HepG2 (cell line): ENCODE measurements around the gene ACD. TPM values are rescaled to one million over a fixed set of nuclear protein-coding genes. Genes with fewer than 3 reads are reported as not detected.

Source experiments
- AGO1 ChIP-seq: fragments of 200-400 bp; formaldehyde crosslinking; IDR thresholded peaks from 2 replicates; pipeline ENCODE4 v1.6.1; 2017; ENCODE audit warnings: mild to moderate bottlenecking, low read depth, low read length, moderate library complexity; ENCODE audit not compliant: poor library complexity, severe bottlenecking
- ARID4A ChIP-seq: sonication (generic); formaldehyde crosslinking; IDR thresholded peaks from 2 replicates; pipeline ENCODE4 v1.5.0; 2020; ENCODE audit warnings: mild to moderate bottlenecking, missing genetic modification reagents, borderline replicate concordance
- ATF4 ChIP-seq, 2 experiments: fragments of 450-650 bp in 1 of 2; sonication (generic) in 1 of 2; formaldehyde crosslinking; IDR thresholded peaks; 2 replicates each; pipeline versions ENCODE4 v1.5.0 to v1.8.0; 2020 to 2022; ENCODE audit warnings: mild to moderate bottlenecking in 1 of 2, missing genetic modification reagents in 1 of 2
- ATF7-NPFF ChIP-seq: sonication (generic); formaldehyde crosslinking; IDR thresholded peaks from 2 replicates; pipeline ENCODE4 v1.8.1; 2023; ENCODE audit warnings: mild to moderate bottlenecking, low read depth, missing genetic modification reagents, moderate library complexity
- CCAR2 ChIP-seq: fragments of 200-400 bp; formaldehyde crosslinking; optimal IDR thresholded peaks from 2 replicates; pipeline ENCODE3; 2018; ENCODE audit warnings: low read depth, mild to moderate bottlenecking, low read length, moderate library complexity
- DPF2 ChIP-seq: sonication (generic); formaldehyde crosslinking; IDR thresholded peaks from 2 replicates; pipeline ENCODE4 v1.4.0; 2020; ENCODE audit warnings: mild to moderate bottlenecking, low read depth, missing genetic modification reagents, borderline replicate concordance
- ESRRA ChIP-seq: sonication (generic); formaldehyde crosslinking; IDR thresholded peaks from 2 replicates; pipeline ENCODE4 v1.5.1; 2020; ENCODE audit warnings: mild to moderate bottlenecking, low read depth, missing genetic modification reagents
- KDM6A ChIP-seq: IDR thresholded peaks from 2 replicates; pipeline ENCODE4 v1.6.1; 2016; ENCODE audit warnings: low read depth
- MTA1 ChIP-seq: sonication (generic); formaldehyde crosslinking; IDR thresholded peaks from 2 replicates; pipeline ENCODE4 v1.4.0; 2020; ENCODE audit warnings: missing genetic modification reagents, mild to moderate bottlenecking, borderline replicate concordance
- MTF1 ChIP-seq: sonication (generic); formaldehyde crosslinking; IDR thresholded peaks from 2 replicates; pipeline ENCODE4 v1.5.0; 2020; ENCODE audit warnings: missing genetic modification reagents
- MTF2 ChIP-seq: sonication (generic); formaldehyde crosslinking; IDR thresholded peaks from 2 replicates; pipeline ENCODE4 v1.5.0; 2020; ENCODE audit warnings: missing genetic modification reagents, borderline replicate concordance
- NR1H2 ChIP-seq: sonication (generic); formaldehyde crosslinking; IDR thresholded peaks from 2 replicates; pipeline ENCODE4 v1.8.1; 2022; ENCODE audit warnings: low read depth, missing genetic modification reagents, borderline replicate concordance
- POLR2A ChIP-seq, 2 experiments: IDR thresholded peaks; 2 replicates each; pipeline ENCODE4 v1.6.1; 2011; ENCODE audit warnings: low read depth in 2 of 2, low read length in 2 of 2, mild to moderate bottlenecking in 1 of 2, moderate library complexity in 1 of 2; ENCODE audit not compliant: insufficient read depth in 1 of 2
- SALL1 ChIP-seq: sonication (generic); formaldehyde crosslinking; IDR thresholded peaks from 2 replicates; pipeline ENCODE4 v1.8.0; 2022; ENCODE audit warnings: mild to moderate bottlenecking, missing genetic modification reagents
- SP5 ChIP-seq: IDR thresholded peaks from 2 replicates; pipeline ENCODE4 v1.6.1; 2016; ENCODE audit warnings: low read depth, borderline replicate concordance
- ZNF281 ChIP-seq: sonication (generic); formaldehyde crosslinking; IDR thresholded peaks from 2 replicates; pipeline ENCODE4 v1.4.0; 2020; ENCODE audit warnings: missing genetic modification reagents, borderline replicate concordance
- ZNF354B ChIP-seq: sonication (generic); formaldehyde crosslinking; IDR thresholded peaks from 2 replicates; pipeline ENCODE4 v1.8.0; 2022; ENCODE audit warnings: mild to moderate bottlenecking, missing genetic modification reagents
- ZNF430 ChIP-seq: sonication (generic); formaldehyde crosslinking; IDR thresholded peaks from 2 replicates; pipeline ENCODE4 v1.9.0; 2021; ENCODE audit warnings: mild to moderate bottlenecking, missing genetic modification reagents
- ZNF710 ChIP-seq: sonication (generic); formaldehyde crosslinking; IDR thresholded peaks from 2 replicates; pipeline ENCODE4 v1.5.0; 2020; ENCODE audit warnings: mild to moderate bottlenecking, missing genetic modification reagents, borderline replicate concordance
- polyA plus RNA-seq, 8 experiments: library from polyadenylated mRNA; depleted of rRNA in 3 of 8; stranded (reverse) in 7 of 8; unstranded in 1 of 8; fragments of >200 nt; fragmentation: Illumina TruSeq in 4 of 8; extraction: Trizol in 4 of 8; gene quantifications; 2 replicates each; pipeline versions ENCODE4 v1.2.1 to v1.2.3, GENCODE V29; 2011 to 2016; ENCODE audit warnings: low read depth in 4 of 8, missing spikeins in 1 of 8, mixed read lengths in 1 of 8; ENCODE audit not compliant: insufficient read depth in 1 of 8
- total RNA-seq, 5 experiments: library from RNA; depleted of rRNA; stranded (reverse); fragments of >200 nt; fragmentation: Illumina TruSeq; extraction: Trizol; gene quantifications; 2 replicates each; pipeline ENCODE4 v1.2.3, GENCODE V29; 2016; ENCODE audit warnings: low read depth in 1 of 5

Gene ACD
- total and polyA plus RNA-seq, 2 of the 13 experiments (the other 11 are each of a cell fraction or from before 2014, with no cell fraction given): 32.6 to 38.3 TPM

GRCh38 chr16:67666032-67666551 is 6.0 kb upstream of the ACD start (continued):
- TF ChIP-seq ZNF281 (CRISPR knock-in tag) (peak; percentile 65; the same call in 1 of the 2 replicates), CCAR2 (no peak), DPF2 (CRISPR knock-in tag) (peak; percentile 45; the same call in 1 of the 2 replicates), SP5 (CRISPR knock-in tag) (peak; percentile 88), ZNF710 (CRISPR knock-in tag) (peak; percentile 63; the same call in 1 of the 2 replicates), MTF1 (no peak), ATF4 (CRISPR knock-in tag; IDR thresholded peaks at IDR 0.05) (no peak), ARID4A (CRISPR knock-in tag) (peak; percentile 83), ZNF354B (CRISPR knock-in tag) (0 out of 2 replicates have a peak, but pooled peaks have one; percentile 43), AGO1 (peak; percentile 6), MTF2 (CRISPR knock-in tag) (0 out of 2 replicates have a peak, but pooled peaks have one; percentile 51), SALL1 (CRISPR knock-in tag) (peak; percentile 56; the same call in 1 of the 2 replicates), POLR2A (IDR thresholded peaks at IDR 0.05; ENCODE audit: insufficient read depth in 1 of 2, low read depth in 2 of 2, low read length in 2 of 2) (0 out of 4 replicates have a peak, but pooled peaks of 1 of the 2 experiments have one; percentile 21), ESRRA (peak; percentile 81; the same call in 1 of the 2 replicates), ATF7-NPFF (CRISPR knock-in tag) (peak; percentile 77; the same call in 1 of the 2 replicates), KDM6A (CRISPR knock-in tag) (no peak), ZNF430 (CRISPR knock-in tag) (peak; percentile 38; the same call in 1 of the 2 replicates), NR1H2 (CRISPR knock-in tag) (no peak), MTA1 (CRISPR knock-in tag) (peak; percentile 70; the same call in 1 of the 2 replicates)
